GM20000 (cell line): Measurements from ENCODE around the gene LPAR3.

Experiments
- DNase-seq: peaks from one replicate; pipeline ENCODE4 v3.0.0; 2012; ENCODE audit warnings: low spot score
- CTCF ChIP-seq: IDR thresholded peaks from 2 replicates; pipeline ENCODE4 v1.5.1; 2012; ENCODE audit warnings: mild to moderate bottlenecking, control low read depth; ENCODE audit errors: extremely low read depth, missing control alignments

Gene LPAR3

DNA sequence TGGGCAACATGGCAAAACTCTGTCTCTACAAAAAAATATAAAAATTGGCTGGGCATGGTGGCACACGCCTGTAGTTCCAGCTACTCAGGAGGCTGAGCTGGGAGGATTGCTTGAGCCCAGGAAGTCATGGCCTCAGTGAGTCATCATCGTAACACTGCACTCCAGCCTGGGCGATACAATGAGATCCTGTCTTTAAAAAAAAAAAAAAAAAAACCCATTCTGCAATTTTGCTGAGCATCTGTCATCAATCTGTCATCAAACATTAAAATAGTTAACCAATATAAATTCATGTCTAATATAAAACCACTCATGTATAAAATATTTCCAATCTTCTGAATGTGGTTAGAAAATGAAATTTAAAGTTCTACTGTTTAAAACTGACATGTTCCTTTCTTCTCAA, 56.9 kb downstream of the LPAR3 start:
- no peak for DNase-seq
- TF ChIP-seq CTCF: no peak

DNA sequence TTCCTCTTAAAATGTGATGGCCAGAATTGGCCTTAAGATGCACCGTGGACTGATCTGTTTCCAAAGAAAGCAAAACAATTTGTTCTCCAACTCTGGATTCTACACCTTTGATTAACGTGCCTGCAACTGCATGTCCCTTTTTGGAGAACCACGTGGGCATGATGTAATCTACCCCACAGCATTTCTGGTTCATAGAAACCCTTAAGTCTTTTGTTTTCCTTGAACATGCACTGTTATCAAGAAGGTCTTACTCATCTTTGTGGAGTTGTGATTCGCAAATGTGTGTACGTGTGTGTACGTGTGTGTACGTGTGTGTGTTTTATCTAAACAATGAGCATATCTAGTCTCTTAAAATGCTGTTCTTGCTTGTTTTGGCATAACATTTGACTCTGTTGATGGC, 57.8 kb downstream of the LPAR3 start:
- no peak for DNase-seq

DNA sequence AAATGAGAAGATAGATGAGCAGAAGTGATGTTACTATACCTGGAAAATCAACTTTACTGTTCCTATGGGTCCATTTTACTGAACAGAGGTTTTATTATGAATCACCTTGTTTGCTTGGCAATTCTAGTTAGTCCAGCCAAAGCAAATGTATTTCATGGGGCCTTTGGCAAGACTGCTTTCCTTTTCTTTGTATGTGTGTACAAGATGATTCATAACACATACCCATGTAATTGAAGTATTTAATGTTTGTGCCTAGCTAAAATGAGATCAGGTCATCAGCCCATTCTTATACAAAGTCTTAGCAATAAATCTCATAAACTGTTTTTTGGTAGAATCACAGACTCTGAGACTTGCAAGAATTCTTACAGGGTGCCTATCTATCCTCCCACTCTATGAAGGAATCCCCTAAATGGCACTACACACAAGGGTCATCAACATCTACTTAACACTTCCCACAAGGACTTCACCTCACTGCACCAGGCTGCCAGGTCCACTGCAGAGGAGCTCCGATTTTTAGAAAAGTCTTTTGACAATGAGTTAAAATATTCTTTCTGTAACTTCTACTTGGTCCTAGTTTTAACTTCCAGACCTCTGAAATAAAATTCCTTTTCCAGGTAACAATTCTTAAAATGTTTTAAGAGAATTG, 58.5 kb downstream of the LPAR3 start:
- no peak for TF ChIP-seq CTCF
- DNase-seq: no peak

More for the DNA sequence above, 57.8 kb downstream of the LPAR3 start:
- TF ChIP-seq CTCF: no peak

GRCh38 chr1:84833194-84833593, 59.8 kb downstream of the LPAR3 start:
- DNase-seq: no peak
- TF ChIP-seq CTCF: no peak

DNA sequence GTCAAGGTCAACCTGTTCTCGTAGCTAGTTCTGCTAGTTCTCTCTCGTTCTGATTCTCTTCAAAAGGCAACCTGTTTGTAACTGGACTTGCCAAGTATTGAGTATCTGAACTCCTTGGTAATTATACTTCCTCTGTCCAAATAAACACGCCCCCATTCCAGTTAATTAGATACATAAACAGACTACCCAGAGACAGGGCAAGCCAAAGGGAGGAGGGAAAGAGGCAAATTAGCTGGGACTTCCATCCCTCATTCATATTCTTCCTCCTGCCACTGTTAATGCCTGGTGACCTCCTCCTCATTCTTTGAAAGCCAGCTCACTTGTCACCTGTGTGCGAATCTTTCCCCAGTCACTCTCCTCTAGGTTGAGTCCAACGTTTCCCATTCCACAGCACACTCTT, 62.9 kb downstream of the LPAR3 start:
- TF ChIP-seq CTCF: no peak
- no peak for DNase-seq

GRCh38 chr1:84827976-84828375, 65.0 kb downstream of the LPAR3 start:
- TF ChIP-seq CTCF: no peak
- DNase-seq: no peak

DNA sequence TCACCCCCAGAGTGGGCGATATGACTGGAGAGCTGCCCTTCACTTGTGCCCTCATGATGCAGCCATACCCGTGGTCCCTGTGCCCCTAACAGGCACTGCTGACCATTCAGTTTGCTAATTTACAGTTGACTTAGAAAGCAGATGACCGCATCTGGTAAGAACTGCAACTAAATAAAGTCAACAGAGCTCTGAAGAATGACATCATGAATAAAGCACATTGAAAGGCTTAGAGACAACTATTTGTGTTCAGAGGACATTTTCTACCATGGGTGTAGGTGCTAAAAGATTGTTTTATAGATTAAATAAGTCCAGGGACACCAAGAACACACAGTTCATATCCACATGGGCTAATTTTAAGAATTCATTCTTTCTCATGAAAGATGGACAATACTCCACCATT, 65.5 kb downstream of the LPAR3 start:
- no peak for TF ChIP-seq CTCF
- DNase-seq: no peak
